ENCODE measurements around the gene PLEKHA6. TPM values are rescaled to one million over a fixed set of nuclear protein-coding genes. Genes with fewer than 3 reads are reported as not detected.
A peak's percentile ranks its signal among the peaks of the same experiment; 100 is the strongest.

Gene PLEKHA6
- total RNA-seq, 4 donors from 2014 or later, result 3.7 to 15.4 (median 12.8) TPM

GRCh38 chr1:204292740-204293139, 67.0 kb downstream of the PLEKHA6 start:
- Histone ChIP-seq H3K4me3 (no peak overlapping the region), H3K9me3 (no peaks in the 10 kb centered on the region), H3K36me3 (no peaks in the 10 kb centered on the region), H3K27me3 (no peaks in the 10 kb centered on the region), H3K27ac (peak overlapping the region; percentile 68), H3K4me1 (peaks cover 63% of the 10 kb centered on the region)
- TF ChIP-seq POLR2A (IDR thresholded peaks at IDR 0.05) (no peak), POLR2AphosphoS5 (IDR thresholded peaks at IDR 0.05) (no peak), EP300 (IDR thresholded peaks at IDR 0.05) (no peak), CTCF (IDR thresholded peaks at IDR 0.05) (no peak)
- 30% methylated on average over 5 of the region's 5 CpGs for WGBS
- DNase-seq (ENCODE audit: low spot score in 2 of 2), result no peak

- peaks cover 56% of the 10 kb centered on the region for H3K4me1 ChIP-seq
- DNase-seq (ENCODE audit: low spot score in 2 of 2), result no peak
- 44% methylated on average over 4 of the region's 4 CpGs for WGBS
- H3K27me3 ChIP-seq, result no peaks in the 10 kb centered on the region
- no peaks in the 10 kb centered on the region for H3K9me3 ChIP-seq
- TF ChIP-seq POLR2AphosphoS5 (IDR thresholded peaks at IDR 0.05) (no peak), POLR2A (IDR thresholded peaks at IDR 0.05) (no peak), CTCF (IDR thresholded peaks at IDR 0.05) (no peak), EP300 (IDR thresholded peaks at IDR 0.05) (no peak)
- H3K4me3 ChIP-seq, result no peak overlapping the region
- no peak overlapping the region for H3K27ac ChIP-seq
- no peaks in the 10 kb centered on the region for H3K36me3 ChIP-seq
Observed at GRCh38 chr1:204289280-204289679, 70.4 kb downstream of the PLEKHA6 start.

GRCh38 chr1:204288021-204288588, 71.6 kb downstream of the PLEKHA6 start:
- 37% methylated on average over 7 of the region's 8 CpGs for WGBS
- H3K9me3 ChIP-seq, result no peaks in the 10 kb centered on the region
- no peaks in the 10 kb centered on the region for H3K27me3 ChIP-seq
- peak in 1 of 2 donors; percentile 84 for DNase-seq (ENCODE audit: low spot score in 2 of 2)
- peaks cover 50% of the 10 kb centered on the region for H3K4me1 ChIP-seq
- no peak overlapping the region for H3K4me3 ChIP-seq
- H3K36me3 ChIP-seq, result no peaks in the 10 kb centered on the region
- no peak for TF ChIP-seq EP300 (IDR thresholded peaks at IDR 0.05)
- TF ChIP-seq POLR2AphosphoS5 (IDR thresholded peaks at IDR 0.05), result peak in 1 of 3 donors; percentile 17
- TF ChIP-seq POLR2A (IDR thresholded peaks at IDR 0.05), result no peak
- TF ChIP-seq CTCF (IDR thresholded peaks at IDR 0.05), result no peak
- H3K27ac ChIP-seq, result peak overlapping the region; percentile 59

GRCh38 chr1:204287466-204287891, 72.2 kb downstream of the PLEKHA6 start:
- Histone ChIP-seq H3K4me3 (no peak overlapping the region), H3K9me3 (no peaks in the 10 kb centered on the region), H3K27me3 (no peaks in the 10 kb centered on the region), H3K36me3 (no peaks in the 10 kb centered on the region), H3K4me1 (peaks cover 49% of the 10 kb centered on the region), H3K27ac (peak overlapping the region; percentile 59)
- WGBS, result 73% methylated on average over 8 of the region's 8 CpGs
- TF ChIP-seq EP300 (IDR thresholded peaks at IDR 0.05) (no peak), CTCF (IDR thresholded peaks at IDR 0.05) (no peak), POLR2A (IDR thresholded peaks at IDR 0.05) (no peak), POLR2AphosphoS5 (IDR thresholded peaks at IDR 0.05) (no peak)
- no peak for DNase-seq (ENCODE audit: low spot score in 2 of 2)

- Histone ChIP-seq H3K4me3 (peak overlapping the region; percentile 18), H3K4me1 (peaks cover 46% of the 10 kb centered on the region), H3K36me3 (no peaks in the 10 kb centered on the region), H3K27ac (peak overlapping the region; percentile 59), H3K27me3 (no peaks in the 10 kb centered on the region), H3K9me3 (no peaks in the 10 kb centered on the region)
- 26% methylated on average over 8 of the region's 8 CpGs for WGBS
- TF ChIP-seq POLR2AphosphoS5 (IDR thresholded peaks at IDR 0.05) (no peak), CTCF (IDR thresholded peaks at IDR 0.05) (no peak), POLR2A (IDR thresholded peaks at IDR 0.05) (no peak), EP300 (IDR thresholded peaks at IDR 0.05) (no peak)
- no peak for DNase-seq (ENCODE audit: low spot score in 2 of 2)
Observed at GRCh38 chr1:204286831-204287421, 72.8 kb downstream of the PLEKHA6 start.
